Superior temporal gyrus (tissue), 1 donor: Measurements from ENCODE around the gene CGNL1.

Experiments used
- DNase-seq: peaks from one replicate; pipeline ENCODE4 v3.0.0-alpha.2; 2016; ENCODE audit errors: extremely low spot score

CGNL1 gene

GRCh38 chr15:57570994-57571393 is 194.7 kb downstream of the CGNL1 start:
- DNase-seq, result no peak

GRCh38 chr15:57571725-57572124 is 195.4 kb downstream of the CGNL1 start:
- no peak for DNase-seq

DNA sequence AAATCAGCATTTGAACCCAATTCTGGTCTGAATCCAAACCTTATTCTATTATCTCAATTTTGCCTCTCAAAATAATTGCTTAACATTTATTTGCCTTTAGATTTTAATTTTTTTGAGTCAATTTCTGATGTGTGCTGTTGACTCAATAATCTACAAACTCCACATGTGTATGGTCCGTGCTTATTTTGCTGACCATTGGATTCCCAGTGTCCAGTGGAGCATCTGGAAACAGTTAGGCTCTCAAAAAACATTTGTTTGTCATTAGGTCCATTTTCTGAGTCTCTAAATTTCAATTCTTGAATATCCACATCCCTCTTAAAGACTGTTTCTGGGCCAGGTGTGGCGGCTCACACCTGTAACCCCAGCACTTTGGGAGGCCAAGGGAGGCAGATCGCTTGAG is 196.2 kb downstream of the CGNL1 start:
- no peak for DNase-seq

DNA sequence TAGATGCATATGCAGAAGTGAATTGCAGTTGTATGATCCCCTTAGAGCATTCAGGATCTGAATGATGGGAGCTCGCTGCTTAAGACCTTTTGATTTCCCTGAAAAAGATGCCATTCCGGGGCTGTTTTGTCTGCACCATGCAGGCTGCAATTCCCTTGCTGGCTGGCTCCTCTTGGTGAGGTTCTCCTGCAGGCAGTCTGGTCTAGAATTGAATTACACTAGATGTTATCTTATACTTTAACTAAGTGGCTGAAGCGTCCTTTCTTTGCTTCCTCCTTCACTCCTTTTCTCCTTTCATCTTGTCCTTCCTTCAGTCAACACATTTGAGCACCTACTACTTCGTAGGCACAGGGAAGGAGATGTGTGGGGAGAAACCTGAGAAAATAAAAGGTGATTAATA is 196.8 kb downstream of the CGNL1 start:
- DNase-seq, result no peak

DNA sequence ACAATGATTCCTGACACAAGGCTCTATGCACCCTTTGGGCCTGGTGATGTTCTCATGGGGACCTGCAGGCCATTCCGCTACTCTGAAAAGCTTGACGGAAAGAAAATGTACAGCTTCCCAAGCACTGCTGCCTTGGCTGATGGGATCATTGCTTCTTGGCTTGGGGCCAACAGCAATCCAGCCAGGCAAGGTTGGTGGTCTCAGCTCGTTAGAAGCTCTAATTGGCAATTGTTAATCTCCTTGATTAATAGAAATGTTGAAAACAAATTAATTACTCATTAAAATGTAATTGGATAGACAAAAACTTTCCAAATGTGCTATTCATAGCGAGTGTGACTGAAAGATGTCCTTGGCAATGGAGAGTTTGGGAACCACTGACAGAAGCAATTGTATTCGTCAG is 199.1 kb downstream of the CGNL1 start:
- no peak for DNase-seq

DNA sequence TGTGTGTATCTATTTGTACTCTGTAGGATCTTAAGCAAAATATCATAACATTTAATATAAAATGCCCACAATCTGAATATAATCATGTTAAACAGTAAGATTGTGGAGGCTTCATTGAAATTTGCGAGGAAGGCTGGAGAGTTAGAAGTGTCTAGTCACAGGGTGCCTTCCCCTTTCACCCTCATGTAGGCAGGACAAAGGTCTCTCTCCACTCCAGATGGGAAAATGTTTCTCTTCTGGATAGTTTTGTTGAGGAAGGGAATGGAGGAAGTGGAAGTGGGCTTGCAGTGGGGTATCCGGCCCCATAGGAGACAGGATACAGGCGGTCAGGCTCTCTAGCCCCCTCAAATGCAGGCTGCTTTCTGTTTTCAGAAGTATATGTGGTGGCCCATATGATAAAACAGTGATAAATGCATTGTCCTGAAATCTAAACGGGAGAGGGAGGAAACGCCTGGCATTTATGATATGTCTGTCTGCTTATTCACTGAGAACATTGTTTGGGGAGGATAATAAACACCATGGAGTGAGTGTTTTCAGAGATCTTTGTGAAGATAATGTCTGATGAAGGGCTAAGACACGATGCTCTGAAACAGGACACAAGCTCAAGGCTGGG is 202.1 kb downstream of the CGNL1 start:
- DNase-seq, result no peak

DNA sequence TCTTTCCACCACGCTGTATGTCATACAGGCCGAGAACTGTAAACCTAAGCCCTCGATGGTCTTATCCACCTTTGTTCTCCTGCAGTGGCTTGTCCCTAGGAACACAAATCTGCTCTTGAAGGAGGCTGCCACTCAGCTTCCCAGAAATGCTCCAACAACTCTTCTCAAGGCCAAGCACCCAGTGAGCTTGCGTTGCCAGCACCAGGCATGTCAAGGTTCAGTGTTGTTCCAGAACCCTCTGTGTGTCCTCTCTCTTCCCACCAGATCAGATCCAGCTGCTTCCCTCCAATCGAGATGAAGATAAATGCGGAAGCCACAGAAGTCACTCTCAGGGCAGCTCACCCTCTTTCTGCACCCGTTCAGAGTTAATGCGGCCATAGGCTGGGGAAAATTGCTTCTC is 204.1 kb downstream of the CGNL1 start:
- no peak for DNase-seq

GRCh38 chr15:57580866-57581265 is 204.6 kb downstream of the CGNL1 start:
- DNase-seq, result no peak

DNA sequence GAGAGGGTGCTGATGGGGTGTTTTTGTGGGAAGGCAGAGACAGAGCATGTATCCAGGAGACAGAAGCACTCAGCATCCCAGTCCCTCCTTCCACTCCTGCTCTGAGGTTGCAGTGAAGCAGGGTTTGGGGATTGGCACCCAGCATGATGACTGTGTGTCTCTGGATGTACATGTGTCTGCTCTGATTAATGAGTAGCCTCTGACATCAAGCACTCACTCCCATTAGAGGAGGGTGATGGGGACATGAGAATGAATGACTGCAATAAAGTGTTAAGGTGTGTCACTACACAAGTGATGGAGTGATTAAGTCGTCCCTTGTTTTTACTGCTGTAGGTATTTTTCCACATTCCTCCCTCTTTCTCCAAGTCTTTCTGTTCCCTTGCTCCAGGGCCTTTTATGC is 205.8 kb downstream of the CGNL1 start:
- DNase-seq, result no peak

DNA sequence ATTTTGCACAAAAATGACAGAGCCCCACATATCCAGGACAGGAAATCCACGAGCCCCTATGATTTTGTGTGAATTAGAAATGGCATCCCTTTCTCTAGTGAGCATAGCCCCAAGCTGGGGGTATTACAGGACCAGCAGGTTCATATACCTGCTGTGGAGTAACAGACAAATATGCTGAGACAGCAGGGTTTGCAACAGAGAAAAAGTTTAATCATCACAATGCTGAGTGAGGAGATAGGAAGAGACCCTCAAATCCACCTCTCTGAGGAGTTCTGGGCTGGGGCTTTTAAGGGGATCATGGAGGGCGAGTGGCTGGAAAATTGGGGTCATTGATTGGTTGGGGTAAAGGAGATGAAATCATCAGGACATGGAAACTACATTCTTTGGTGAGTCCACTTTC is 207.0 kb downstream of the CGNL1 start:
- DNase-seq, result no peak

DNA sequence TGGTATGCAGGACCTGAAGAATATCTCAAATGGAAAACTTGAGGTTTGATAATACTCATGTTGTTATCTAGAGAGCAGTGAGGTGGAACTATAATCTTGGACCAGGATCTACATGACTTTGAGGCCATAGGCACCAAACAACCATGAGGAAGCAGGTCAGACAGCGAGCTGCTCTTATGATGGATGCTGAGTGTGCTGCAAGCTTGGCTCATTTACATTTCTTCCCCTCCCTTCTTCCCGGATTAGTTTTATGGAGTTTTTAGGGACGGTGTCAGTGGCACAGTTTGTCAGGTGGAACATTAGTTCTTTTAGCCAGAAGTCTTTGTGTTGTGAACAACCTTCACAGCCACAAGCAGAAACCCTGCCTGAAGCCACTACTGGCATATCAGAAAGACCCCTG is 207.4 kb downstream of the CGNL1 start:
- no peak for DNase-seq

DNA sequence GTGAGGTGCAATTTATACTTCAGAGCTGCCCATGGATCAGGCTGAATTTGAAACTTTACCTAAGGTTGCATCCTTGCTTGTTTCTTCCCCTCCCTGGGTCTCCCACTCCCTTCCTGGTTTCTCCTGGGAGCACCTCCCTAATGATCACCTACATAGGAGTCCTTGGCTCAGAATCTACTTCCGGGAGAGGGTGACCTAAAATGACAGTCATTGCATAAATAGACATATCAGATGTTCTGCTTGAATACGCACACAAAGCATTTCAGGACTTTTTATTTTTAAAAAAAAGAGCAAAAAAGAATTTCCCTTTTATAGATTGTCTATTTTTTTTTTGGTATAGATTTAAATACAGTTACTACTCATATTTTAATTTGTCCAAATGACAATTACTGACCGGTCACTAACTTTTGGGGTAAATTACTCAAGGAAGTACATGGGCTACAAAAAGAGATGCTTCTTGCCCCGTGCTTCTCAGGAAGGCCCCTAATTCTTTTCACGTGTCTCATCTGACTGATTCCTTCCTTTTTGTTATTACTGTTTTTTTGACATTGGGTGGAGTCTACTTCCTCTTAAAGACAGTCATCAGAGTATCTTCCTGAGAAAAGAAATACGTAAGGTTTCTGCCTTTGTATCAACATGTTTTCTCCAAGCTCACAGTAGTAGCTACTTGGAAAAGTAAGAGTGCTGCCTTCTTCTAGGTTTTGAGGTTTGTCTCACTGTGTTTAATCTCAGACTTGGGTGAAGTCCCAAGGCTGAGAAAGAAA is 210.5 kb downstream of the CGNL1 start:
- no peak for DNase-seq

- no peak for DNase-seq
Observed at GRCh38 chr15:57589281-57589680, 213.0 kb downstream of the CGNL1 start.

- DNase-seq, result no peak
Observed at GRCh38 chr15:57589754-57590153, 213.4 kb downstream of the CGNL1 start.

- DNase-seq, result no peak
Observed at GRCh38 chr15:57591237-57591821, 215.0 kb downstream of the CGNL1 start.

- no peak for DNase-seq
Observed at GRCh38 chr15:57591822-57592367, 215.6 kb downstream of the CGNL1 start, which contains the start of gene MYZAP. TSS of gene MYZAP (plus strand) at chr15:57591904. CDS start at chr15:57592035, 131 bp downstream.

DNA sequence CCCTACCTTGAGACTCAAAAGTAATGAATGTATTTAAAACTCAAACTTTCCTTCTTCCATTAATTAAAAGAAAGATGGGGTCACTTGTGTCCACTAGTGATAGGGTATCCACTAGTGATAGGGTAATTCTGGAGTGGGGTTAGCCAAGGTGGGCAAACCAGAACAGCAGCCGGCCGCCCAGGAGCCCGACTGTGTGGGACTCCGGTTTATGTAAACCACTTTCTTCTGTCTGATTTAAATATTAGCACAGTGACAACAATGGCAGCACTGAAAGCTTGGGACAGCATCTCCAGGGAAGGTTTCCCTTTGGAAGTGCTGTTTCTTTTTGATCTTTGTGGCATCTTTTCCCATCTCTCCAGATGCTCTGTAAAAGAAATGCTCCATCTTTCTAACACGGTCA is 216.1 kb downstream of the CGNL1 start:
- no peak for DNase-seq

GRCh38 chr15:57592836-57593420 is 216.6 kb downstream of the CGNL1 start:
- DNase-seq, result no peak

DNA sequence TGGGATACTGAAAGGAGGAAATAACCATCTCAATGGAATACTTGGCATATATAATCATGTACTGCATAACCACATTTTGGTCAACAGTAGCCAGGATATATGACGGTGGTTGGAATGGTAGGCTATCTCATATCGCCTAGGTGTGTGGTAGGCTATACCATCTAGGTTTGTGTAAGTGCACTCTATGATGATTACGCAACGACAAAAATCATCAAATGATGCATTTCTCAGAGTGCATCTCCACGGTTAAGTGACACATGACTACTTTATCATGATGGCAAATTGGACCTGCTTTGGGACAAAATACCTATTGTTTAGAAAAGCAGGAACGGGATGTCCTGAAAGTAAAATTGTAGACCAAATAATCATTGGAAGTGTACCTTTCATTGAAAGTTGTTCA is 218.2 kb downstream of the CGNL1 start:
- no peak for DNase-seq

DNA sequence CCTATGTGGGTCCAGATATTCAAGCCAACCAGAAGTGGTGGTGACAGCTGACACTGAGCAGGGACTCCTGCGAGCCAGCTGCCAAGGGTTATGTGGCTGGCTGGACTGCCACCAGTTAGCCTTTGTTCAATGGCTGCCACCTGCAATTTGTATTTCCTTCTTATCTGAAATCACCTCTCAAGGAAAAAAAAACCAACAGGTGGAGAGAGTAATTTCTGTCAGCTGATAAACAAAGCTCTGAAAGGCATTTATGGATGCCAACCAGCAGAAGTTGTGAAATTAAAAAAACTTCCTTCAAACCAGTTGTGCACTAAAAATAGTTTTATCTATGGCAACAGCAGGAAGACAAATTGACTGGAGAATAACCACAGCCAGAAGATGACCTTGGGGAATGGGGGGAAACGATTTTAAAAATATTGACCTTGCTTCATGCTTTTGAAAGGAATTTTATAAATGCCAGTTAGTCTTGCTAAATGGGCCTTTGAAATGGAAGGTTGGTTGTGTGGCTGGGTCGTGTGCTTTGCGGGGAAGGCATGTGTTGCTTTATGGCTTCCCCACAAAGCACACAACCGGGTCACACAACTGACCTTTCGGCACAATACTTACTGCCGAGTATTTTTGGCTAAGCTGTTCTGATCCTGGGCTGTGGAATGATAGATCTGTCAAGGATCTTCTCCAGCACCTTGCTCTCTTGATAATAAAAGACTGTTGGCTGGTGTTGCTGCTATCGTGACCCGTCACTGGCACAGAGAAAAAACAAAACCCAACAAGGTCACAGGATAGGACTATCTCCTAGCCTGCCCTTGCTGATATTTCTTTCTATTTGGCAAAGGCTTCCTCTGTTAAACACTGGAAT is 218.9 kb downstream of the CGNL1 start:
- DNase-seq, result no peak

DNA sequence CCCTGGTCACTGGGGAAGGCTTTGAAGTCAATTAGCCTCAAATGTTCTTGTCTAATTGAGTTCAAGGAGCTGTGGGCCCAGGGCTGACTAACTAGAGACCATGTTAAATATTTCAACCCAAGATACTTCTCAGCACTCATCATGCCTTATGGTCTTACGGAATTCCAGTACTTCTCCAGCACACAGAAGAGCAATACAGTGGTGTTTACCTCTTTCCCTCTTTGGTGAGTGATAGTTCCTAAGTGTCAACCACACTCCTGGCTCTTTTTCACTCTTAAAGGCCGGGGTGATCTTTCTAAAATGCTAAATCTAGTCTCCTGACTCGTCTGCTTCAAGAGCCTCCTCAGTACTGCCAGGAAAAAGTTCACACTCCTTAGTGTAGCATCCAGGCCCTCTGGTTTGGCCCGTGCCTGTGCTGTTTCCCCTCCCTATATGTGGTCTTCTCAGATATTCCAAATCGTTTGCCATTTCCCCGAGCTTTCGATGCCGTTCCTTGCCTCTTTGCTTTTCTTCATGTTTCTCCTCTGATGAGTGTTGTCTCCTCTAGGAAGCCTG is 220.1 kb downstream of the CGNL1 start:
- DNase-seq, result no peak
